Nephron (organoid): ENCODE measurements around the gene SLC13A3.

Source experiments
- H3K27ac Mint-ChIP-seq, 3 experiments: 2 replicates each; pipeline ENCODE4 v1.8.0; 2020; ENCODE audit warnings: mixed read lengths in 3 of 3, mild to moderate bottlenecking in 2 of 3, moderate library complexity in 1 of 3
- H3K27me3 Mint-ChIP-seq: 2 replicates; pipeline ENCODE4 v1.8.0; 2021; ENCODE audit warnings: low read depth, mild to moderate bottlenecking, moderate library complexity, mixed read lengths
- H3K36me3 Mint-ChIP-seq: 2 replicates; pipeline ENCODE4 v1.8.0; 2020; ENCODE audit warnings: low read depth, mixed read lengths
- H3K4me1 Mint-ChIP-seq: 2 replicates; pipeline ENCODE4 v1.8.0; 2020; ENCODE audit warnings: mixed read lengths
- H3K4me3 Mint-ChIP-seq, 3 experiments: 2 replicates each; pipeline ENCODE4 v1.8.0; 2020; ENCODE audit warnings: mild to moderate bottlenecking in 3 of 3, mixed read lengths in 3 of 3, moderate library complexity in 2 of 3
- H3K9me3 Mint-ChIP-seq: 2 replicates; pipeline ENCODE4 v1.8.0; 2020; ENCODE audit warnings: mixed read lengths
- CTCF ChIP-seq, 3 experiments: fragments of 200-600 bp; sonication (generic); IDR thresholded peaks; one replicate each; pipeline ENCODE4 v1.5.0; 2021; ENCODE audit warnings: antibody characterized with exemption in 3 of 3; ENCODE audit not compliant: unreplicated experiment in 3 of 3

Gene SLC13A3

DNA sequence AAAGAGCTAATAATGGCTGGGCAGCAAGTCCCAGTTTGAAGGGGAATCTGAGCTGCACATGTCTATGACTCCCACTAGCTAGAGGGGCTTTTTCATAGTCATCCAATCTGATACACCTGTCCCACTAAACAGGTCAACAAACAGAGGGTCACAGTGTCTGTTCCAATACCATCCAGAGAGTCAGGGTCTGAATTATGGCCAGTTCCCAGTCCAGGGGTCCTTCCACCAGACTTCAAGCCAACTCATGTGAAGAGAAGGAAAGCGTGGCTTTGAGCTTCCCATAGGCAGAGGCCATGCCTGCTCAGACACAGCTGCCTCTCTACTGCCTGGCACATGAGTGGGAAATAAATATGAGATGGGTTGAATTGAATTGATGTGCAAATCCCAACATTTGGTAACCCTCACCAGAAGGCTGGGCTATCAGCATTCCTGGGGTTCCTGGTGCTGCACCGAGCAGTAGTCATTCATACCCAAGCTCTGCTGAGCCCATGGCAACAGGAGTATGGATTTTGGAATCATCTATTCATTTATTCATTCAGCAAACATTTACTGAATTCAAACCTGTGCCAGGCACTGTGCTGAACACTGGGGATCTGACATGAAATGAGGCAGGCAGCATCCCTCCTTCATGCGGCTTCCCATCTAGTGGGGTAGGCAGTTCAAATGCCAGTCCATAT, 20.7 kb upstream of the SLC13A3 start:
- Mint-ChIP-seq H3K27me3 (no peaks in the 10 kb centered on the region), H3K9me3 (peaks cover 13% of the 10 kb centered on the region), H3K36me3 (peaks cover 21% of the 10 kb centered on the region), H3K27ac (no peak overlapping the region), H3K4me1 (peaks cover 13% of the 10 kb centered on the region), H3K4me3 (no peak overlapping the region)
- TF ChIP-seq CTCF (IDR thresholded peaks at IDR 0.05; ENCODE audit: unreplicated experiment in 3 of 3) = no peak

- peaks cover 13% of the 10 kb centered on the region for H3K9me3 Mint-ChIP-seq
- H3K4me1 Mint-ChIP-seq = peaks cover 13% of the 10 kb centered on the region
- TF ChIP-seq CTCF (IDR thresholded peaks at IDR 0.05; ENCODE audit: unreplicated experiment in 3 of 3) = no peak
- H3K27ac Mint-ChIP-seq = no peak overlapping the region
- H3K4me3 Mint-ChIP-seq = no peak overlapping the region
- H3K36me3 Mint-ChIP-seq = peaks cover 21% of the 10 kb centered on the region
- no peaks in the 10 kb centered on the region for H3K27me3 Mint-ChIP-seq
Observed at GRCh38 chr20:46670585-46671584, 19.6 kb upstream of the SLC13A3 start.

DNA sequence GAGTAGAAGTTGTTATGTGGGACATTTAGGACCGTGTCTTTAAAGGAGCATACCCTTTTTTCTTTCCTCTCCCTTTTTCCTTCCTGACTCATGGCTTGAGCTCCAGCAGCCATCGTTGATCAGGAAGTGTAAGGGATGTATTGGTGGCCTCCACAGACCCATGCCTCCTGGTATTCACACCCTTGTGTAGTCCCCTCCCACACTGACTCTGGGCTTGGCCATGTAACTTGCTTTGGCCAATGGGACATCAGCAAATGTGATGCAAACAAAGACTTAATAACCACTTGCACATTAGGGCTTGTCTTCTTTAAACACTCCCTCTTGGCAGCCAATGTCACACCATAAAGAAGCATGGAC, 18.9 kb upstream of the SLC13A3 start:
- H3K4me1 Mint-ChIP-seq = peaks cover 13% of the 10 kb centered on the region
- peaks cover 13% of the 10 kb centered on the region for H3K9me3 Mint-ChIP-seq
- H3K27ac Mint-ChIP-seq = no peak overlapping the region
- peaks cover 21% of the 10 kb centered on the region for H3K36me3 Mint-ChIP-seq
- no peak for TF ChIP-seq CTCF (IDR thresholded peaks at IDR 0.05; ENCODE audit: unreplicated experiment in 3 of 3)
- no peak overlapping the region for H3K4me3 Mint-ChIP-seq
- H3K27me3 Mint-ChIP-seq = no peaks in the 10 kb centered on the region

GRCh38 chr20:46666818-46667515, 15.7 kb upstream of the SLC13A3 start:
- H3K27me3 Mint-ChIP-seq = peaks cover 4% of the 10 kb centered on the region
- no peaks in the 10 kb centered on the region for H3K4me1 Mint-ChIP-seq
- H3K27ac Mint-ChIP-seq = no peak overlapping the region
- H3K36me3 Mint-ChIP-seq = peaks cover 20% of the 10 kb centered on the region
- no peak for TF ChIP-seq CTCF (IDR thresholded peaks at IDR 0.05; ENCODE audit: unreplicated experiment in 3 of 3)
- H3K4me3 Mint-ChIP-seq = no peak overlapping the region
- peaks cover 11% of the 10 kb centered on the region for H3K9me3 Mint-ChIP-seq

- peaks cover 13% of the 10 kb centered on the region for H3K9me3 Mint-ChIP-seq
Observed at GRCh38 chr20:46666306-46666705, 15.0 kb upstream of the SLC13A3 start.

More at GRCh38 chr20:46666306-46666705, 15.0 kb upstream of the SLC13A3 start:
- Mint-ChIP-seq H3K27me3 (peaks cover 4% of the 10 kb centered on the region), H3K27ac (no peak overlapping the region), H3K36me3 (peaks cover 26% of the 10 kb centered on the region), H3K4me1 (no peaks in the 10 kb centered on the region), H3K4me3 (no peak overlapping the region)
- TF ChIP-seq CTCF (IDR thresholded peaks at IDR 0.05; ENCODE audit: unreplicated experiment in 3 of 3) = no peak
